HL-60 (cell line): ENCODE measurements around the gene STXBP3.

Experiments used
- DNase-seq, 2 experiments: peaks; one replicate each; pipeline ENCODE4 v3.0.0-alpha.2; 2010 to 2020; ENCODE audit warnings: low read depth in 1 of 2, low spot score in 1 of 2
- H3K27ac ChIP-seq: fragments of 250-450 bp; sonication (Bioruptor Pico); replicated peaks from 2 replicates; pipeline ENCODE4 v1.5.1; 2020; ENCODE audit warnings: mild to moderate bottlenecking, moderate library complexity
- H3K27me3 ChIP-seq: fragments of 250-450 bp; sonication (Bioruptor Pico); 2 replicates; pipeline ENCODE4 v1.5.1; 2021; ENCODE audit warnings: mild to moderate bottlenecking, moderate library complexity; ENCODE audit not compliant: insufficient read depth, poor library complexity, severe bottlenecking
- H3K4me3 ChIP-seq: replicated peaks from 2 replicates; pipeline ENCODE4 v1.5.1; 2011; ENCODE audit warnings: mild to moderate bottlenecking, control low read depth, low read length; ENCODE audit not compliant: insufficient read depth
- GABPA ChIP-seq: IDR thresholded peaks from 2 replicates; pipeline ENCODE4 v1.6.1; 2012; ENCODE audit warnings: low read depth
- POLR2AphosphoS5 ChIP-seq: IDR thresholded peaks from 2 replicates; pipeline ENCODE4 v1.6.1; 2012; ENCODE audit warnings: low read depth
- REST ChIP-seq: IDR thresholded peaks from 2 replicates; pipeline ENCODE4 v1.6.1; 2012; ENCODE audit warnings: low read depth; ENCODE audit not compliant: insufficient replicate concordance
- SPI1 ChIP-seq: IDR thresholded peaks from 2 replicates; pipeline ENCODE4 v1.6.1; 2012; ENCODE audit warnings: low read depth, mild to moderate bottlenecking, borderline replicate concordance
- TF ChIP-seq, protein P1 (sequence below): IDR thresholded peaks from one replicate; pipeline ENCODE4 v1.5.1; 2011; ENCODE audit warnings: low read length, control low read depth, inconsistent platforms; ENCODE audit not compliant: insufficient read depth

STXBP3 gene

GRCh38 chr1:108817016-108817415 lies 70.5 kb downstream of the STXBP3 start:
- DNase-seq = no peak
- no peak overlapping the region for H3K4me3 ChIP-seq
- H3K27me3 ChIP-seq = no peaks in the 10 kb centered on the region
- TF ChIP-seq POLR2AphosphoS5 (no peak), GABPA (no peak), REST (no peak), SPI1 (no peak)
- TF ChIP-seq, protein P1, sequence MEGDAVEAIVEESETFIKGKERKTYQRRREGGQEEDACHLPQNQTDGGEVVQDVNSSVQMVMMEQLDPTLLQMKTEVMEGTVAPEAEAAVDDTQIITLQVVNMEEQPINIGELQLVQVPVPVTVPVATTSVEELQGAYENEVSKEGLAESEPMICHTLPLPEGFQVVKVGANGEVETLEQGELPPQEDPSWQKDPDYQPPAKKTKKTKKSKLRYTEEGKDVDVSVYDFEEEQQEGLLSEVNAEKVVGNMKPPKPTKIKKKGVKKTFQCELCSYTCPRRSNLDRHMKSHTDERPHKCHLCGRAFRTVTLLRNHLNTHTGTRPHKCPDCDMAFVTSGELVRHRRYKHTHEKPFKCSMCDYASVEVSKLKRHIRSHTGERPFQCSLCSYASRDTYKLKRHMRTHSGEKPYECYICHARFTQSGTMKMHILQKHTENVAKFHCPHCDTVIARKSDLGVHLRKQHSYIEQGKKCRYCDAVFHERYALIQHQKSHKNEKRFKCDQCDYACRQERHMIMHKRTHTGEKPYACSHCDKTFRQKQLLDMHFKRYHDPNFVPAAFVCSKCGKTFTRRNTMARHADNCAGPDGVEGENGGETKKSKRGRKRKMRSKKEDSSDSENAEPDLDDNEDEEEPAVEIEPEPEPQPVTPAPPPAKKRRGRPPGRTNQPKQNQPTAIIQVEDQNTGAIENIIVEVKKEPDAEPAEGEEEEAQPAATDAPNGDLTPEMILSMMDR = no peak
- no peak overlapping the region for H3K27ac ChIP-seq

- Histone ChIP-seq H3K27ac (no peak overlapping the region), H3K4me3 (no peak overlapping the region), H3K27me3 (no peaks in the 10 kb centered on the region)
- no peak for TF ChIP-seq GABPA
- TF ChIP-seq POLR2AphosphoS5 = no peak
- TF ChIP-seq REST = no peak
- TF ChIP-seq SPI1 = no peak
- TF ChIP-seq, protein P1 = no peak
- DNase-seq = no peak
Observed at GRCh38 chr1:108817811-108818210, 71.3 kb downstream of the STXBP3 start.

GRCh38 chr1:108819878-108820277 lies 73.4 kb downstream of the STXBP3 start:
- Histone ChIP-seq H3K4me3 (no peak overlapping the region), H3K27me3 (no peaks in the 10 kb centered on the region), H3K27ac (no peak overlapping the region)
- TF ChIP-seq SPI1 = no peak
- TF ChIP-seq POLR2AphosphoS5 = no peak
- TF ChIP-seq REST = no peak
- TF ChIP-seq, protein P1 = no peak
- TF ChIP-seq GABPA = no peak
- DNase-seq = no peak
